HepG2 (cell line): ENCODE results near the gene PLXNA4. TPM values are rescaled to one million over a fixed set of nuclear protein-coding genes. Genes with fewer than 3 reads are reported as not detected.

ENCODE experiments used
- ATAC-seq: fragments of 200-7000 bp; cut with Tn5 transposase; 3 replicates; pipeline ENCODE4 v1.9.1; 2020; ENCODE audit warnings: mild to moderate bottlenecking, moderate library complexity
- BruUV-seq: library from RNA; stranded (reverse); fragments of 400-500 nt; replicated peaks from 2 replicates; lab custom pipeline; 2021; lab: Mats Ljungman, UMichigan
- CTCF ChIA-PET: fragments of 300-600 bp; formaldehyde crosslinking; extraction: SDS; loops from one replicate; lab custom pipeline; 2021; ENCODE audit warnings: low total read pairs, inconsistent platforms, low intra/inter-chr PET ratio; lab: Yijun Ruan, JAX
- POLR2A ChIA-PET: fragments of 350-600 bp; sonication (Branson Sonifier 250); formaldehyde crosslinking; loops from one replicate; lab custom pipeline; 2020; ENCODE audit warnings: antibody characterized with exemption, inconsistent platforms; lab: Yijun Ruan, JAX
- DNase-seq: peaks from one replicate; pipeline ENCODE4 v3.0.0-alpha.2; 2015; ENCODE audit warnings: low spot score
- FAIRE-seq: peaks from 3 replicates; lab custom pipeline; 2011; peaks lifted over from hg19 to GRCh38; lab: Jason Lieb, UNC
- H2AFZ ChIP-seq: one replicate; pipeline ENCODE4 v1.6.1; 2011; ENCODE audit warnings: low read length, inconsistent platforms
- H3K27ac ChIP-seq: fragments of 300-600 bp; 3 replicates; pipeline ENCODE4 v1.8.0; 2011; ENCODE audit warnings: mixed run types, mild to moderate bottlenecking, mixed read lengths, low read length, inconsistent platforms; ENCODE audit not compliant: insufficient read depth; ENCODE audit errors: extremely low read length
- H3K27me3 ChIP-seq, 2 experiments: fragments of 200-600 bp in 1 of 2; 2 replicates in 1 of 2; 3 replicates in 1 of 2; pipeline versions ENCODE4 v1.6.0 to v1.8.0; 2011; ENCODE audit warnings: low read length in 2 of 2, mild to moderate bottlenecking in 2 of 2, moderate library complexity in 2 of 2, inconsistent platforms in 1 of 2; ENCODE audit not compliant: insufficient read depth in 2 of 2, control insufficient read depth in 1 of 2
- H3K36me3 ChIP-seq, 2 experiments: fragments of 200-600 bp in 1 of 2; replicated peaks in 1 of 2; 2 replicates in 1 of 2; 3 replicates in 1 of 2; pipeline versions ENCODE4 v1.5.1 to v1.8.0; 2011; ENCODE audit warnings: low read length in 2 of 2, inconsistent platforms in 1 of 2; ENCODE audit not compliant: insufficient read depth in 2 of 2, control insufficient read depth in 1 of 2
- H3K4me1 ChIP-seq: 2 replicates; pipeline ENCODE4 v1.5.1; 2012; ENCODE audit warnings: low read length, inconsistent platforms; ENCODE audit not compliant: insufficient read depth
- H3K4me2 ChIP-seq: 2 replicates; pipeline ENCODE4 v1.6.0; 2011; ENCODE audit warnings: low read depth, low read length, inconsistent platforms
- H3K4me3 ChIP-seq, 3 experiments: fragments of 200-600 bp in 1 of 3; sonication (generic), shearing (Covaris generic) in 1 of 3; replicated peaks in 1 of 3; 2 replicates each; pipeline ENCODE4 v1.5.1; 2011 to 2016; ENCODE audit warnings: low read length in 3 of 3, inconsistent platforms in 2 of 3, low read depth in 2 of 3, mild to moderate bottlenecking in 2 of 3, control low read depth in 1 of 3, mixed read lengths in 1 of 3; ENCODE audit not compliant: insufficient read depth in 1 of 3
- H3K79me2 ChIP-seq: one replicate; pipeline ENCODE4 v1.6.1; 2011; ENCODE audit warnings: low read length, inconsistent platforms; ENCODE audit not compliant: insufficient read depth
- H3K9ac ChIP-seq: 2 replicates; pipeline ENCODE4 v1.6.0; 2011; ENCODE audit warnings: mild to moderate bottlenecking, low read depth, low read length, inconsistent platforms; ENCODE audit not compliant: insufficient read depth
- H3K9me3 ChIP-seq: 2 replicates; pipeline ENCODE4 v1.5.1; 2012; ENCODE audit warnings: mild to moderate bottlenecking, low read length
- H4K20me1 ChIP-seq: 2 replicates; pipeline ENCODE4 v1.6.0; 2011; ENCODE audit warnings: inconsistent platforms, mild to moderate bottlenecking, low read length, moderate library complexity; ENCODE audit not compliant: insufficient read depth
- HMGA1 ChIP-seq: sonication (generic); formaldehyde crosslinking; conservative IDR thresholded peaks from 2 replicates; pipeline ENCODE4 v1.4.0; 2020; ENCODE audit warnings: missing genetic modification reagents
- MBNL3 ChIP-seq: fragments of 250-450 bp; sonication (Bioruptor Pico); conservative IDR thresholded peaks from 2 replicates; pipeline ENCODE4 v1.8.0; 2022; ENCODE audit warnings: mild to moderate bottlenecking, inconsistent platforms
- NR2C2 ChIP-seq: sonication (generic); formaldehyde crosslinking; IDR thresholded peaks from 2 replicates; pipeline ENCODE4 v1.4.0; 2020; ENCODE audit warnings: missing genetic modification reagents, mild to moderate bottlenecking, moderate library complexity, borderline replicate concordance
- PCBP1 ChIP-seq: fragments of 200-400 bp; formaldehyde crosslinking; IDR thresholded peaks from 2 replicates; pipeline ENCODE4 v1.6.1; 2017; ENCODE audit warnings: mild to moderate bottlenecking, low read depth, low read length, borderline replicate concordance
- RARA ChIP-seq: IDR thresholded peaks from 2 replicates; pipeline ENCODE4 v1.6.1; 2016; ENCODE audit warnings: missing genetic modification reagents, missing compliant biosample characterization
- RCOR2 ChIP-seq: IDR thresholded peaks from 2 replicates; pipeline ENCODE4 v1.6.1; 2016; ENCODE audit warnings: missing biosample characterization, missing genetic modification reagents
- TFDP2 ChIP-seq: sonication (generic); formaldehyde crosslinking; IDR thresholded peaks from 2 replicates; pipeline ENCODE4 v1.4.0; 2020; ENCODE audit warnings: missing genetic modification reagents
- THAP11 ChIP-seq: IDR thresholded peaks from 2 replicates; pipeline ENCODE4 v1.6.1; 2016; ENCODE audit warnings: missing biosample characterization, missing genetic modification reagents
- ZNF235 ChIP-seq: sonication (generic); formaldehyde crosslinking; IDR thresholded peaks from 2 replicates; pipeline ENCODE4 v1.8.1; 2023; ENCODE audit warnings: mild to moderate bottlenecking, missing genetic modification reagents, borderline replicate concordance
- ZNF430 ChIP-seq: sonication (generic); formaldehyde crosslinking; IDR thresholded peaks from 2 replicates; pipeline ENCODE4 v1.9.0; 2021; ENCODE audit warnings: mild to moderate bottlenecking, missing genetic modification reagents
- ZNF580 ChIP-seq: IDR thresholded peaks from 2 replicates; pipeline ENCODE4 v1.6.1; 2016; ENCODE audit warnings: low read depth, borderline replicate concordance
- ZNF713 ChIP-seq: sonication (generic); formaldehyde crosslinking; IDR thresholded peaks from 2 replicates; pipeline ENCODE4 v1.4.0; 2020; ENCODE audit warnings: mild to moderate bottlenecking, missing genetic modification reagents
- ZSCAN31 ChIP-seq: sonication (generic); formaldehyde crosslinking; IDR thresholded peaks from 2 replicates; pipeline ENCODE4 v1.5.0; 2020; ENCODE audit warnings: low read depth, mild to moderate bottlenecking, missing genetic modification reagents
- WGBS: methylation state at CpG from one replicate; pipeline ENCODE4 v1.1.6; 2017; ENCODE audit warnings: low lambda C conversion rate; 5-methylcytosine and 5-hydroxymethylcytosine counted together
- in situ Hi-C: cut with HindIII; loops from 2 replicates; pipeline ENCODE4 v1.10.0; 2017; ENCODE audit warnings: low pct_unique_long_range_greater_than_20kb; ENCODE audit not compliant: extremely low pct_ligation_motif_present
- intact Hi-C: fragments of 100-400 bp; cut with micrococcal nuclease; formaldehyde crosslinking; loops from one replicate; pipeline ENCODE4 v1.10.0; 2022; ENCODE audit not compliant: unreplicated experiment
- polyA plus RNA-seq, 8 experiments: library from polyadenylated mRNA; depleted of rRNA in 3 of 8; stranded (reverse) in 7 of 8; unstranded in 1 of 8; fragments of >200 nt; fragmentation: Illumina TruSeq in 4 of 8; extraction: Trizol in 4 of 8; gene quantifications; 2 replicates each; pipeline versions ENCODE4 v1.2.1 to v1.2.3, GENCODE V29; 2011 to 2016; ENCODE audit warnings: low read depth in 4 of 8, missing spikeins in 1 of 8, mixed read lengths in 1 of 8; ENCODE audit not compliant: insufficient read depth in 1 of 8
- total RNA-seq, 5 experiments: library from RNA; depleted of rRNA; stranded (reverse); fragments of >200 nt; fragmentation: Illumina TruSeq; extraction: Trizol; gene quantifications; 2 replicates each; pipeline ENCODE4 v1.2.3, GENCODE V29; 2016; ENCODE audit warnings: low read depth in 1 of 5

The PLXNA4 gene
- total and polyA plus RNA-seq, 2 of the 13 experiments (the other 11 are each of a cell fraction or from before 2014, with no cell fraction given): 0.01 to 0.04 TPM

GRCh38 chr7:132089356-132089755 lies 486.9 kb downstream of the PLXNA4 start:
- FAIRE-seq (no peak), ATAC-seq (no peak), DNase-seq (no peak)
- H3K9ac ChIP-seq: no peak overlapping the region
- in situ Hi-C loops (no loop called here), intact Hi-C loops (no loop called here)
- no peak overlapping the region for H3K4me2 ChIP-seq
- 12% methylated on average over 3 of the region's 3 CpGs for WGBS
- H3K27ac ChIP-seq: no peak overlapping the region
- H3K4me1 ChIP-seq: 0 out of 2 replicates have a peak, but pooled peaks cover 5% of the 10 kb centered on the region
- H3K4me3 ChIP-seq: no peak overlapping the region
- ChIA-PET POLR2A (no interaction called here), CTCF (no interaction called here)
- peaks cover 1 to 22% of the 10 kb centered on the region in 2 experiments; a peak in 3 of 5 replicates for H3K27me3 ChIP-seq
- BruUV-seq: no TSS peak
- no peaks in the 10 kb centered on the region for H3K9me3 ChIP-seq
- H4K20me1 ChIP-seq: no peaks in the 10 kb centered on the region
- H3K79me2 ChIP-seq: no peaks in the 10 kb centered on the region
- TF ChIP-seq ZNF430 (CRISPR knock-in tag) (no peak), RCOR2 (CRISPR knock-in tag) (no peak), MBNL3 (no peak), RARA (CRISPR knock-in tag) (no peak), ZSCAN31 (CRISPR knock-in tag) (no peak), ZNF713 (CRISPR knock-in tag) (no peak), PCBP1 (no peak), NR2C2 (CRISPR knock-in tag) (no peak), HMGA1 (CRISPR knock-in tag) (no peak), ZNF235 (CRISPR knock-in tag) (no peak), THAP11 (CRISPR knock-in tag) (no peak), TFDP2 (no peak), ZNF580 (no peak)
- H3K36me3 ChIP-seq: no peaks in the 10 kb centered on the region
- H2AFZ ChIP-seq: no peak overlapping the region
